Measurements from ENCODE around the gene GABRG3. TPM values are rescaled to one million over a fixed set of nuclear protein-coding genes. Genes with fewer than 3 reads are reported as not detected.

GABRG3 gene
- total and polyA plus RNA-seq, 10 of the 15 experiments (the other 5 are each of a cell fraction or from before 2014, with no cell fraction given): 0.15 TPM; not detected in 9

DNA sequence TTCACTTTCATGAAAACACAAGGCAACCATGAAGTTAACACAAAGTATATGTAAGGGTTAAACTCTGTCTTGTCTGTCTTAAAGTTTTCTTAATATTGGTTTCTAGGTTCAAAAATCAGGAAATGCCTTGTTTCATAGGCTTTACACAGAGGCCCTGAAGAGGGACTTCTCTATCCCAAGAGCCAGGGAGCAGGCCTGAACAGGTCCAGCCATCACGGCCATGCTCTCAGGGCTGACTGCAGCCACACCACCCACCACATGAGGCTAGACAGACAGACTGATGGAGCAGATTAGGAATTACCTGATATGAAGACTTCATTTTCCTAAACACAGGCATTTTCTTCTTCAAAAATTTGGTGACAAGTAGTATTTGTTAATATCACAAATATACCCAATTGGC lies 502.9 kb downstream of the GABRG3 start:
- no peak overlapping the region for H2AFZ ChIP-seq (ENCODE audit: control insufficient read depth, low read depth, low read length)
- ChIA-PET RAD21 (ENCODE audit: unreplicated experiment) (no interaction called here), CTCF (no interaction called here), SMC1A (ENCODE audit: uncharacterized antibody, unreplicated experiment) (no interaction called here), POLR2A (no interaction called here)
- ATAC-seq (no peak), DNase-seq (ENCODE audit: low read depth, low spot score) (no peak), FAIRE-seq (no peak)
- H3K36me3 ChIP-seq (ENCODE audit: control insufficient read depth in 2 of 2, insufficient read depth in 2 of 2, low read length in 1 of 2): no peaks in the 10 kb centered on the region
- no peaks in the 10 kb centered on the region; the same call in 2 of the 3 replicates for H3K9me3 ChIP-seq (replicated peaks; ENCODE audit: control insufficient read depth, insufficient read depth, low read length)
- no peak overlapping the region for H3K9ac ChIP-seq (ENCODE audit: control insufficient read depth, insufficient read depth, low read length)
- no peaks in the 10 kb centered on the region for H3K79me2 ChIP-seq (ENCODE audit: control insufficient read depth, insufficient read depth, low read length)
- 0% methylated on average over 1 of the region's 1 CpG for WGBS (ENCODE audit: insufficient coverage, insufficient replicate concordance, low lambda C conversion rate, missing lambda C conversion rate)
- H3K4me1 ChIP-seq (ENCODE audit: control insufficient read depth, insufficient read depth, low read length): no peaks in the 10 kb centered on the region
- H4K20me1 ChIP-seq (ENCODE audit: control insufficient read depth, insufficient read depth): no peaks in the 10 kb centered on the region
- no peak overlapping the region for H3K4me2 ChIP-seq (ENCODE audit: control insufficient read depth, insufficient read depth)
- no peak overlapping the region for H3K4me3 ChIP-seq
- BruUV-seq (replicated peaks): no TSS peak
- H3K27ac ChIP-seq (ENCODE audit: control insufficient read depth, insufficient read depth): no peak overlapping the region
- in situ Hi-C loops (cut with MboI): no loop called here
- intact Hi-C loops (cut with micrococcal nuclease; ENCODE audit: unreplicated experiment): no loop called here
- H3K27me3 ChIP-seq (replicated peaks in 1 of 2; ENCODE audit: control insufficient read depth in 2 of 2, insufficient read depth in 2 of 2, low read length in 1 of 2): no peaks in the 10 kb centered on the region
- TF ChIP-seq SREBF2 (IDR thresholded peaks at IDR 0.05; ENCODE audit: low read length) (no peak), NFIC (IDR thresholded peaks at IDR 0.05; ENCODE audit: low read depth, low read length) (no peak), JUND (IDR thresholded peaks at IDR 0.05; ENCODE audit: low read depth, low read length) (no peak), CREB1 (IDR thresholded peaks at IDR 0.05; ENCODE audit: low read depth) (no peak), NR2C1 (IDR thresholded peaks at IDR 0.05) (no peak), YBX1 (IDR thresholded peaks at IDR 0.05) (no peak), SMAD1 (IDR thresholded peaks at IDR 0.05; ENCODE audit: low read depth, partially characterized antibody) (no peak), RUNX3 (IDR thresholded peaks at IDR 0.05; ENCODE audit: low read length) (no peak)
- TF ChIP-seq, protein P1, sequence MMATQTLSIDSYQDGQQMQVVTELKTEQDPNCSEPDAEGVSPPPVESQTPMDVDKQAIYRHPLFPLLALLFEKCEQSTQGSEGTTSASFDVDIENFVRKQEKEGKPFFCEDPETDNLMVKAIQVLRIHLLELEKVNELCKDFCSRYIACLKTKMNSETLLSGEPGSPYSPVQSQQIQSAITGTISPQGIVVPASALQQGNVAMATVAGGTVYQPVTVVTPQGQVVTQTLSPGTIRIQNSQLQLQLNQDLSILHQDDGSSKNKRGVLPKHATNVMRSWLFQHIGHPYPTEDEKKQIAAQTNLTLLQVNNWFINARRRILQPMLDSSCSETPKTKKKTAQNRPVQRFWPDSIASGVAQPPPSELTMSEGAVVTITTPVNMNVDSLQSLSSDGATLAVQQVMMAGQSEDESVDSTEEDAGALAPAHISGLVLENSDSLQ (IDR thresholded peaks at IDR 0.05): no peak
- TF ChIP-seq, protein P2, sequence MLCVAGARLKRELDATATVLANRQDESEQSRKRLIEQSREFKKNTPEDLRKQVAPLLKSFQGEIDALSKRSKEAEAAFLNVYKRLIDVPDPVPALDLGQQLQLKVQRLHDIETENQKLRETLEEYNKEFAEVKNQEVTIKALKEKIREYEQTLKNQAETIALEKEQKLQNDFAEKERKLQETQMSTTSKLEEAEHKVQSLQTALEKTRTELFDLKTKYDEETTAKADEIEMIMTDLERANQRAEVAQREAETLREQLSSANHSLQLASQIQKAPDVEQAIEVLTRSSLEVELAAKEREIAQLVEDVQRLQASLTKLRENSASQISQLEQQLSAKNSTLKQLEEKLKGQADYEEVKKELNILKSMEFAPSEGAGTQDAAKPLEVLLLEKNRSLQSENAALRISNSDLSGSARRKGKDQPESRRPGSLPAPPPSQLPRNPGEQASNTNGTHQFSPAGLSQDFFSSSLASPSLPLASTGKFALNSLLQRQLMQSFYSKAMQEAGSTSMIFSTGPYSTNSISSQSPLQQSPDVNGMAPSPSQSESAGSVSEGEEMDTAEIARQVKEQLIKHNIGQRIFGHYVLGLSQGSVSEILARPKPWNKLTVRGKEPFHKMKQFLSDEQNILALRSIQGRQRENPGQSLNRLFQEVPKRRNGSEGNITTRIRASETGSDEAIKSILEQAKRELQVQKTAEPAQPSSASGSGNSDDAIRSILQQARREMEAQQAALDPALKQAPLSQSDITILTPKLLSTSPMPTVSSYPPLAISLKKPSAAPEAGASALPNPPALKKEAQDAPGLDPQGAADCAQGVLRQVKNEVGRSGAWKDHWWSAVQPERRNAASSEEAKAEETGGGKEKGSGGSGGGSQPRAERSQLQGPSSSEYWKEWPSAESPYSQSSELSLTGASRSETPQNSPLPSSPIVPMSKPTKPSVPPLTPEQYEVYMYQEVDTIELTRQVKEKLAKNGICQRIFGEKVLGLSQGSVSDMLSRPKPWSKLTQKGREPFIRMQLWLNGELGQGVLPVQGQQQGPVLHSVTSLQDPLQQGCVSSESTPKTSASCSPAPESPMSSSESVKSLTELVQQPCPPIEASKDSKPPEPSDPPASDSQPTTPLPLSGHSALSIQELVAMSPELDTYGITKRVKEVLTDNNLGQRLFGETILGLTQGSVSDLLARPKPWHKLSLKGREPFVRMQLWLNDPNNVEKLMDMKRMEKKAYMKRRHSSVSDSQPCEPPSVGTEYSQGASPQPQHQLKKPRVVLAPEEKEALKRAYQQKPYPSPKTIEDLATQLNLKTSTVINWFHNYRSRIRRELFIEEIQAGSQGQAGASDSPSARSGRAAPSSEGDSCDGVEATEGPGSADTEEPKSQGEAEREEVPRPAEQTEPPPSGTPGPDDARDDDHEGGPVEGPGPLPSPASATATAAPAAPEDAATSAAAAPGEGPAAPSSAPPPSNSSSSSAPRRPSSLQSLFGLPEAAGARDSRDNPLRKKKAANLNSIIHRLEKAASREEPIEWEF (IDR thresholded peaks at IDR 0.05; ENCODE audit: insufficient replicate concordance, low read depth, low read length): no peak
- TF ChIP-seq, protein P3, sequence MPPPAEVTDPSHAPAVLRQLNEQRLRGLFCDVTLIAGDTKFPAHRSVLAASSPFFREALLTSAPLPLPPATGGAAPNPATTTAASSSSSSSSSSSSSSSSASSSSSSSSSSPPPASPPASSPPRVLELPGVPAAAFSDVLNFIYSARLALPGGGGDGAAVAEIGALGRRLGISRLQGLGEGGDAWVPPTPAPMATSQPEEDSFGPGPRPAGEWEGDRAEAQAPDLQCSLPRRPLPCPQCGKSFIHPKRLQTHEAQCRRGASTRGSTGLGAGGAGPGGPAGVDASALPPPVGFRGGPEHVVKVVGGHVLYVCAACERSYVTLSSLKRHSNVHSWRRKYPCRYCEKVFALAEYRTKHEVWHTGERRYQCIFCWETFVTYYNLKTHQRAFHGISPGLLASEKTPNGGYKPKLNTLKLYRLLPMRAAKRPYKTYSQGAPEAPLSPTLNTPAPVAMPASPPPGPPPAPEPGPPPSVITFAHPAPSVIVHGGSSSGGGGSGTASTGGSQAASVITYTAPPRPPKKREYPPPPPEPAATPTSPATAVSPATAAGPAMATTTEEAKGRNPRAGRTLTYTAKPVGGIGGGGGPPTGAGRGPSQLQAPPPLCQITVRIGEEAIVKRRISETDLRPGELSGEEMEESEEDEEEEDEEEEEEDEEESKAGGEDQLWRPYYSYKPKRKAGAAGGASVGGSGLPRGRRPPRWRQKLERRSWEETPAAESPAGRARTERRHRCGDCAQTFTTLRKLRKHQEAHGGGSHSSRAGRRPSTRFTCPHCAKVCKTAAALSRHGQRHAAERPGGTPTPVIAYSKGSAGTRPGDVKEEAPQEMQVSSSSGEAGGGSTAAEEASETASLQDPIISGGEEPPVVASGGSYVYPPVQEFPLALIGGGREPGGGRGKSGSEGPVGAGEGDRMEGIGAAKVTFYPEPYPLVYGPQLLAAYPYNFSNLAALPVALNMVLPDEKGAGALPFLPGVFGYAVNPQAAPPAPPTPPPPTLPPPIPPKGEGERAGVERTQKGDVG (CRISPR knock-in tag; IDR thresholded peaks at IDR 0.05): no peak
- TF ChIP-seq, protein P4, sequence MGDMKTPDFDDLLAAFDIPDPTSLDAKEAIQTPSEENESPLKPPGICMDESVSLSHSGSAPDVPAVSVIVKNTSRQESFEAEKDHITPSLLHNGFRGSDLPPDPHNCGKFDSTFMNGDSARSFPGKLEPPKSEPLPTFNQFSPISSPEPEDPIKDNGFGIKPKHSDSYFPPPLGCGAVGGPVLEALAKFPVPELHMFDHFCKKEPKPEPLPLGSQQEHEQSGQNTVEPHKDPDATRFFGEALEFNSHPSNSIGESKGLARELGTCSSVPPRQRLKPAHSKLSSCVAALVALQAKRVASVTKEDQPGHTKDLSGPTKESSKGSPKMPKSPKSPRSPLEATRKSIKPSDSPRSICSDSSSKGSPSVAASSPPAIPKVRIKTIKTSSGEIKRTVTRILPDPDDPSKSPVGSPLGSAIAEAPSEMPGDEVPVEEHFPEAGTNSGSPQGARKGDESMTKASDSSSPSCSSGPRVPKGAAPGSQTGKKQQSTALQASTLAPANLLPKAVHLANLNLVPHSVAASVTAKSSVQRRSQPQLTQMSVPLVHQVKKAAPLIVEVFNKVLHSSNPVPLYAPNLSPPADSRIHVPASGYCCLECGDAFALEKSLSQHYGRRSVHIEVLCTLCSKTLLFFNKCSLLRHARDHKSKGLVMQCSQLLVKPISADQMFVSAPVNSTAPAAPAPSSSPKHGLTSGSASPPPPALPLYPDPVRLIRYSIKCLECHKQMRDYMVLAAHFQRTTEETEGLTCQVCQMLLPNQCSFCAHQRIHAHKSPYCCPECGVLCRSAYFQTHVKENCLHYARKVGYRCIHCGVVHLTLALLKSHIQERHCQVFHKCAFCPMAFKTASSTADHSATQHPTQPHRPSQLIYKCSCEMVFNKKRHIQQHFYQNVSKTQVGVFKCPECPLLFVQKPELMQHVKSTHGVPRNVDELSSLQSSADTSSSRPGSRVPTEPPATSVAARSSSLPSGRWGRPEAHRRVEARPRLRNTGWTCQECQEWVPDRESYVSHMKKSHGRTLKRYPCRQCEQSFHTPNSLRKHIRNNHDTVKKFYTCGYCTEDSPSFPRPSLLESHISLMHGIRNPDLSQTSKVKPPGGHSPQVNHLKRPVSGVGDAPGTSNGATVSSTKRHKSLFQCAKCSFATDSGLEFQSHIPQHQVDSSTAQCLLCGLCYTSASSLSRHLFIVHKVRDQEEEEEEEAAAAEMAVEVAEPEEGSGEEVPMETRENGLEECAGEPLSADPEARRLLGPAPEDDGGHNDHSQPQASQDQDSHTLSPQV (IDR thresholded peaks at IDR 0.05): no peak
